Measurements from ENCODE around the gene IQSEC2. TPM values are rescaled to one million over a fixed set of nuclear protein-coding genes. Genes with fewer than 3 reads are reported as not detected.

IQSEC2 gene
- total RNA-seq, 1 donor: 5.1 TPM

DNA sequence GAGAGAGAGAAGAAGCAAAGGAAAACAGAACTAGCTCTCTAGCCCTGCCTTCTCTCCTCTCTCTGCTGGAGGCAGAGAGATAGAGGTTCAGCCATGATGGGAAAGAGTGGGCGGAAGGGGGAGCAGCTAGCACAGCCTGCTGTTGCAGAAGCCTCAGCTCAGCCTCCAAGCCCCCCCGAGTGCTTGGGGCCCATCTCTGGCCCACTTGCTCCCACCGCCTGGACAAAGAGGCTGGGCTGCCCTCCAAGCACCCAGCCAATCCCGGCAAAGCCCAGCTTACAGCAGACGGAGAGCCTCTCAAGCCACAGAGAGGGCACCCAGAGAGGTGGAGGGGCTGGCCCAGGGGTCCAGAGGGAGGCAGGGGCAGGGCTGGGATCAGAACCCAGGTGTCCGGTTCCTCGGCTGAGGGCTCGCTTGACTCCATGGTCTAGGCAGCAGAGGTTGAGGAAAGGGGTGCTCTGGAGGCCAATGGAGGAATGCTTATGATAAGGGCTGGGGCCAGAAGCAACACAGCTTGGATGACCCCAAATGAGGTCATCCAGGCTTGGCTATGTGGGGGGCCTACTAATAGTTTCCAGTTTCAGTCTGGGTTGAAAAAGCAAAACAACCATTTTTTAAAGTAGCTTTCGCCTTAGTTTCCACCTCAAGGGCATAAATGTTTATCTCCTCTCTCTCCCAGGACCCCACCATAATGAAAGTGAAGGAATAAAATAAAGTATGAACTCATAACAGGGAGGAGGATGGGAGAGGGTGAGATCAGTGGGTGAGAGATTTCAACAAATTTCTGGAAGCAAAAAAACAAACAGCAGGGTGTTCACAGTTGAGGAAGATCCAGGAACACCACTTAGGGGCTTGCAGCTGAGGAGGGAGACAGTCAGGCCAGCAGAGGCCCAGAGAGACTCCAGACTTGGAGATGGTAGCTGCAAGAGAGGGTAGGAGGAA is 24.9 kb upstream of the IQSEC2 start:
- no peak for DNase-seq (ENCODE audit: low read depth in 2 of 3, low spot score in 2 of 3)

DNA sequence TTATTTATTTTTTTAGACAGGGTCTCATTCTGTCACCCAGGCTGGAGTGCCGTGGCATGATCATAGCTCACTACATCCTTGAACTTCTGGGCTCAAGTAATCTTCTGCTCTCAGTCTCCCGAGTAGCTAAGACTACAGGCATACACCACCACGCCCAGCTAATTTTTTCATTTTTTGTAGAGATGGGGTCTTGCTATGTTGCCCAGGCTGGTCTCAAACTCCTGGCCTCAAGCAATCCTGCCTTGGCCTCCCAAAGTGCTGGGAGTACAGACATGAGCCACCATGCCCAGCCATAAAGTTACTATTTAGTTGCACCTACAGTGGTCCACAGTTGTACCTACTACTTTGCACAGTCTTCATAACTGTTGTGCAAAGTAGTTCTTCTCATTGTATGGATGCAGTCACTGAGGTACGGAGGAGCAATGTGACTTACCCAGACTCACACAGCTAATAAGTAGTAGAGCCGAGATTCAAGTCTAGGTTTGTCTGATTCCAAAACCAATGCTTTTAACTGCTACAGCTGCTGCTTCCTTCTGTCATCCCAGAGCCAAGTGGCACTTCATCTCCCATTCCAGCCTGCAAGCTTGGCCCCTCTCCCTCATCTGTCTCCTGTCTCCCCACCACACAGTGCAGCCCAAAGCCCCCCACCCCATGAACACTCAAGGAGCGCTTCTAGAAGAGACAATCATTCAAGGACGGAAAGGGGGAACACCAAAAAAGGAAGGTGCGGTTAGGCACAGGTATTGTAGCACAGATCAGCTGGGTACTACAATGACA is 24.0 kb upstream of the IQSEC2 start:
- no peak for DNase-seq (ENCODE audit: low read depth in 2 of 3, low spot score in 2 of 3)

DNA sequence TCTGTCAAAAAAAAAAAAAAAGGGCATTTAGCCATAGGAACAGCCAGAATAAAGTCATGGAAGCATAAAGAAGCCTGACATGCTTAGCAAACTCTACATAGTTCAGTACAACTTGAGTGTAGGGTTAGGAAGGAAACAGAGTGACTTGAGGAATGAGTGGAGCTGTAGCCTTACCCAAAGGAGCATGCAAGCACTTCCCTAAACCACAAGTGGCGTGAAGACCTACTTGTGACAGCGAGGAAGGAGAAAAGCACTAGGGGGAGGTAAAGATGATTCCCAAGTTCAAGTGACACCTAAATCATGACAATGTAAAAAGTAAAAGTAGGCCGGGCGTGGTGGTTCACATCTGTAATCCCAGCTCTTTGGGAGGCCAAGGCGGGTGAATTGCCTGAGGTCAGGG is 21.8 kb upstream of the IQSEC2 start:
- no peak for DNase-seq (ENCODE audit: low read depth in 2 of 3, low spot score in 2 of 3)

DNA sequence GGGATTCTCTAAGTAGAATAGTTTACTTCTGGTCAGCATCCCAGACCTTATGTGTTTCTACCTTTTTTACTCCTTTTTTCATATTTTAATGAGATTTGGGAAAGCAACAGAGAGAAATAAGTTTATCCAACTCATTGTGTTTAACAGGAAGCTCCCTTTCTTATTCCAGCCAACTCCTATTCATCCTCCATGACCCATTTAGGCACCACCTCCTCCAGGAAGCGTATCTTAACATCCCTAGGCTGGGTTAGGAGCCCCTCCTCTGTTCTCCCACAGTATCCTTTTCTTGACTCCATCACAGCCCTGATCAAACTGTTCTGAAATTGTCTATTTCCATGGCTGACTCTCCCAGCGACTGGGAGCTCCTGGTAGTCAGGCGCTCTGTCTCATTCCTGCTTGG is 18.8 kb upstream of the IQSEC2 start:
- DNase-seq (ENCODE audit: low read depth in 2 of 3, low spot score in 2 of 3): no peak

GRCh38 chrX:53294024-53294648 is 12.8 kb upstream of the IQSEC2 start:
- DNase-seq (ENCODE audit: low read depth in 2 of 3, low spot score in 2 of 3): peak in 1 of 3 donors; percentile 34

DNA sequence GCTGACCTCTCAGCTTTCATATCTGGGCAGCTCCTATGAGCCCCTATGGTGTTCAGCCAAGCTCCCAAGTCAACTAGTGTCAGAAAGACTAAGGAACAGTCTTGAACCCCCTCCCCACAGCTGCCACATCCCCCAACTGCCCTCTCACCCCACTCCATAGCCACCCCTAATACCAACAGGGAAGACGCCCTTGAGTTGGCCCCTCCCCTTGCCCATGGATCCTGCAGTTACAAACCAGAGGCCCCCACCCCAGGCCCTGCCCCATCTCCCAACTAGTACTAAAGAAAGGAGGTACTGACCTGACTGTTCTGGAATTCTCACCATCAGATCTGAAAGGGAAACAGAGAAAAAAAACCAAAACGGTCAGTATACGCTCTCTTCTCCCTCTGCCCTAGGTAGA is 10.2 kb upstream of the IQSEC2 start:
- DNase-seq (ENCODE audit: low read depth in 2 of 3, low spot score in 2 of 3): no peak

DNA sequence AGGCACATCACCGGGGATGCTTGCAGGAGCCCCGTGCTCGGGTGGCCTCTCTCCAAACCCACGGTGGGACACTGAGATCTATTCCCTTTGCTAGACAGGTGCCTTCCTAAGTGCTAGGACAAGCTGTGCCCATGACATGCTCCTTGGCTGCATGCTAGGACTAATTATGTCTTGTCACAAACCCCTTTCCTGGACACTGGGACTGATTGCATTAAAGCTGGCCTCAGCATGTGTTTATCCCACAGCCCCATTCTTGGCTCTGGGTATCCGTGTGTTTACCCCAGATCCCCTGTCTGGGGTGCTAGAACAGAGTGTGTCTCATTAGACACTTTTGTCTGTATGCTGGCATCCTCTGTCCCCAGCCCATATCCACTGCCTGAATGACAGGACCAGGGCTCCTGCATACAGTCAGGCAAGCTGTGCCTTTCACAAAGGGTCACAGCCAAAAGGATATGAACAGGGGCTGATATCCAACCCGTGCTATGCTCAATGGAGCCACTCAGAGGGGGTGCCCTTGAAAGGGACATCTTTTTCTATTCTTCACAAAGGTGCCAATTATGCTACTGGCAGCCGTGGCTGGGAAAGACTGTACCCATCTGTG is 9.2 kb upstream of the IQSEC2 start:
- DNase-seq (ENCODE audit: low read depth in 2 of 3, low spot score in 2 of 3): no peak

DNA sequence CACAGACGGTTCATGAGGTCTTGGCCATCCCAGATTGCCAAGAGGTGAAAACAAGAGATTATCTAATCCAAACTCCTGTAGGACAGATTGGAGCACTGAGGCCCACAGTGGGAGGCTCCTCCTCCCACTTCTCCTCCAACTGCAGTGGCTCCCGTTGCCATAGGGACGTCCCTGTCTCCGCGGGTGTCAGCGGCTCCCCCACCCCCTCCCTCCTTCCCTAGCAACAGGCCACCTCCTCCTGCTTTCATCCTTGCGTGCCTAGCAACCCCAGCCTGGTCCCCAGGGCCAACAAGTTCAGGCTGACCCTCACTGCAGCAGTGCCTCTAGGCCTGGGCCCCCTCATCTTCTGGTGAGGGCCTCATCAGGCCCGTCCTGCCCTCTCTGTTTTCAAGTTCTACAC is 6.8 kb upstream of the IQSEC2 start:
- peak in 1 of 3 donors; percentile 46 for DNase-seq (ENCODE audit: low read depth in 2 of 3, low spot score in 2 of 3)

DNA sequence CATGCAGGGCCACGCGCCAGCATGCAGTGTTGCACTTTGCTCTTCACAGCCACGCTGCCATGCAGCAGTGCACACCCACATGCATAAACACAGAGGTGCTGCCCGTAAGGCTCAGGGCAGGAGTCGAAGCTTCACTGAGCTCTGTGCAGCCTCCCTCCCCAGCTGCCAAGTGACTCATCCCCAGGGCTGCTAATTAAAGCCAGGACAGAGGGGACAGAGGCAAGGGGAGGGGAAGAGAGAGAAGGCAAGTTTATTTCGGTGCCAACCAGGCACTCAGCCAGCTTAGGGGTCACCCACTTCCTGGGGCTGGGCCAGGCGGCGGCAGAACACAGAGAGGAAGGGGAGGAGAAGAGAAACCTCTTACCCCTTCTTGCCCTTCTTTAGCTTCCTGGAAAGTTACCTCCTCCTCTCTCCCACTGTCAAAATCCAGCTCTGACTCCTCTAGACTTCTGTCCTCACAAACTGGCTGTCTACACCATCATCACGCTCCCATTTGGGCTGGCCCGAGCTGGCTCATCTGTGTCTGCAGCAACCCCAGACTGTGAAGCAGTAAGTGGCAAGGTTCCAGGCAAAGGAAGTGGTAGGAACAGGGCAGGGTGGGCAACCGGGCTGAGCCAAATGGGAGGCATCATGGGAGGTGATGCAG is 6.2 kb upstream of the IQSEC2 start:
- peak in 2 of 3 donors; percentile 78 to 84 for DNase-seq (ENCODE audit: low read depth in 2 of 3, low spot score in 2 of 3)

DNA sequence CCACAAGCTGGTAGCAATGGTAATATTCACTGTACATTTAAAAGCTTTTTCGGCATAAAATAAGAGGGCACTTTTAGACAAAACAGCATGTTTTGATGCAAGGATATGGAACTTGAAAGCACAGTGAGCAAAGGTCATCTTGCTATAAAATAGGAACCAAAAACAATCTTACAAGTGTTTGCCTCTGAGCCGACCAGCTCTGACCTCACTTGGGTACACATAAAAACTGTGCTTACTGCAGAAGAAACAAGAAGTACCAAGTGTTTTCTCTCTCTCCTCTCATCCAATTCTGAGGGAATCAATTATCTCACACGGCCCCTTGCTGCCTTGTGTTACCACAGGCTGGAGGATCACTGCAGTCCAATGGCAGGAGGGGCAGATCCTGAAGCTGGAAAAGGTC is 4.8 kb upstream of the IQSEC2 start:
- no peak for DNase-seq (ENCODE audit: low read depth in 2 of 3, low spot score in 2 of 3)

GRCh38 chrX:53285591-53285990 is 4.2 kb upstream of the IQSEC2 start:
- no peak for DNase-seq (ENCODE audit: low read depth in 2 of 3, low spot score in 2 of 3)

- DNase-seq (ENCODE audit: low read depth in 2 of 3, low spot score in 2 of 3): peak in 2 of 3 donors; percentile 33 to 45
Measured at GRCh38 chrX:53284684-53285447, 3.5 kb upstream of the IQSEC2 start.

GRCh38 chrX:53283567-53283966 is 2.2 kb upstream of the IQSEC2 start:
- no peak for DNase-seq (ENCODE audit: low read depth in 2 of 3, low spot score in 2 of 3)

GRCh38 chrX:53283099-53283498 is 1.7 kb upstream of the IQSEC2 start:
- DNase-seq (ENCODE audit: low read depth in 2 of 3, low spot score in 2 of 3): no peak

DNA sequence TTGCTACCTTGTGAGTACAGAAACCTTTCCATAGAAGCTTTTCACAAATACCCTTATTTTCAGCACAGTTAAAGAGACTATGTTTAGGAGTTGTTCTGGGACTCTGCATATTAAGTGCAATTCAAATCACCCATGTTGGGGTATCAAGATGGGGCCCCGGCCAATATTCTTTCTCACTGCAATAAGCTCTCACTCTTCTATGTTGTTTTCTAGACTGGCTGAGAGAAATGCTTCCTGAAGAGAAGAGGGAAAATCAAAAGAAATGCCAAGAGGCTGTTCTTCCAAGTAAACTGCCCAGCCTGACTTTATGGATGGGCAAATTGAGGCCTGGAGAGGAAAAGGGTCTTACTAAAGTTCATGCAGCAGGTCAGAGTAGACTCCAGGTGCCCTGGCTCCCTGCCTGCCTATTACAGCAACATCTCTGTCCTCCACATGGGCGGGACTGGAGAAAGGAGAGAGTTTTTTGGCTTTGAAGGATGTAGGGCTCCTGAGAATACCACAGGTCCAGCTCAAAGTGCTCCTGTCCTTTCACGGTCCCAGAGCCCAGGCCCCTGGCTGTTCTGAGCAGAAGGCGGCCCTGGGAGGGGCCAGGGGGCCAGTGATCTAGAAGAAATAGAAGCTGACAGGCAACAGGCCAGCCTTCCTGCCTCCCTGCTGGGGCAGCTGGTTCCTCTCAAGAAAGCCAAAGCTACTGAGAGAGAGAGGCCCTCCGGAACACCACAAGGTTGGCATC is 745 bp upstream of the IQSEC2 start:
- peak in 1 of 3 donors; percentile 15 for DNase-seq (ENCODE audit: low read depth in 2 of 3, low spot score in 2 of 3)

DNA sequence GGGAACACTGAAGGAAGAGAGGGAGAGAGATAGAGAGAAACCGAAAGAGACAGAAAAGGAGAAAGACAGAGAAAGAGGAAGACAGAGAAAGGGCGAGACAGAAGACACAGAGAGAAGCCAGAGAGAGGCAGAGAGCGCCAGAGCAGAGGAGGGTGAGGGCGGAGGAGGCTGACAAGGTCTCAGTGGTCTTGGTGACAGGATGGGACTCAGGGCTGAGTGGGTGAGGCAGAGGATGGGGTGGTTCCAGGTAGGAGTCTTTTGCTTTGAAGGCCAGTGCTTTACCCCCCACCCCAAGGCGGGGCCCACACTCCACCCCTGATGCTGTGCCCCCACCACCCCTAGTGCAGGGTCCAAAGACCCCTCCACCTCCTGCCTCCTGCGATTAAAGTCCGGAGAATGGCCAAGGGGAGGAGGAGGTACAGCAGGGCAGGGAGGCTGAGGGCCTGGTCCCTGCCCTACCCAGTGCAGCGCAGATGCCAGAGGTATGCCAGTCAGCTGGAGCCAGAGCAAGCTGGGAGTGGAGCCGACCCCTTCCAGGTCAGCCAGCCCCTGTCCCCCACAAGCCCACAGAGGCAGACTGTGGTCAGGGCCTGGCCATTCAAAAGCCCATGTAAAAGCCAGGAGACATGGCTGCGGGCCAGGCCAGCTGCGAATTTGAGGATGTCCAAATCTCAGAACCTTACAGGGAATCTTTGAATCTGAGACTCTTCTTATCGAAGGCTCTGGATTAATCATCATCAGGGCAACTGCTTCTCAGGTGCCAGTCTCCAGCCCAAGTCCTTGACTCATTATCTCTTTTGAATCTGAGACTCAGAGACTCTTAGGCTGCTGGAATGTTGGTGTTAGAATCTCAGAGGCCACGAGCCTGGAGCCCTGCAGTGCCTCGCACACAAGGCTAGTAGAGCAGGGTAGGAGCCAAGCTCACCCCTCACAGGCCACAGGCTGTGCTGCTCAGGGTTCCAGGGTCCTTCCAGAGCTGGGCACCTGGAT is 758 bp downstream of the IQSEC2 start:
- DNase-seq (ENCODE audit: low read depth in 2 of 3, low spot score in 2 of 3): no peak

GRCh38 chrX:53279296-53280237 is 1.8 kb downstream of the IQSEC2 start:
- DNase-seq (ENCODE audit: low read depth in 2 of 3, low spot score in 2 of 3): peak in 1 of 3 donors; percentile 20
